NCI-H69 (cell line): ENCODE measurements around the gene ACVR1.

Experiments
- DNase-seq: peaks from one replicate; lab custom pipeline; 2025; lab: John Stamatoyannopoulos, UW

ACVR1 gene

DNA sequence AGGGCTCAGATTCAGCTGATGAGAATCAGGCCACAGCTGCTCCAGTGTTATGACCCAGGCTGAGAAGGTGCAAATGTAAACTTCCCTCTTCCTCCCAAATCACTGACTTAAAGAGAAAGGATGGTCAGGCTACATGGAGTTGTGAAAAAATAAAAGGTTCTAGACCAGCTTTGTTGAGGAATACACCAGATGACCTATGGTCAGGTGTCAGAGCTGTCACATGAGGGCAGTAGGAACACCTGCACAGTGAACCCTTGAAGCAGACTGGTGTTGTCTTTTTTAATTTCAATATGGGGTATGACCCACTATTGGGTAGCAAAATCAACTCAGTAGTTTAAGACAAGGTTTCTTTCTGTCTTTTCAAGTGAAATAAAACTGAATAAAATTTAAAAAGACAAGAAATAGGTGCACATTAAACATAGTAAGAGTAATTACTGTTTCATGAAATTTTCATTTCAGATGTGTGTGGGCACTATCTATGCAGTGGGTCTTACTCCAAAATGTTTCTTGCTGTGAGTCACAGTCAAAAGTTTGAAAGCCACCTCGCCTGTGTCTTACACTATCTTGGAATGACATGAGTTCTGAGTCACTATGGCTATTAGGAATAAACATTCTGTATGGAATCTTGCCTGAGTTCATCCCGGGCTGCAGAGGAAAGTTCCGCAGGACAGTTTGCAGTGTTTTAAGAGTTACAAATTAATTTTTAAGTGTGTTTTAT, 83.6 kb downstream of the ACVR1 start:
- DNase-seq = no peak

DNA sequence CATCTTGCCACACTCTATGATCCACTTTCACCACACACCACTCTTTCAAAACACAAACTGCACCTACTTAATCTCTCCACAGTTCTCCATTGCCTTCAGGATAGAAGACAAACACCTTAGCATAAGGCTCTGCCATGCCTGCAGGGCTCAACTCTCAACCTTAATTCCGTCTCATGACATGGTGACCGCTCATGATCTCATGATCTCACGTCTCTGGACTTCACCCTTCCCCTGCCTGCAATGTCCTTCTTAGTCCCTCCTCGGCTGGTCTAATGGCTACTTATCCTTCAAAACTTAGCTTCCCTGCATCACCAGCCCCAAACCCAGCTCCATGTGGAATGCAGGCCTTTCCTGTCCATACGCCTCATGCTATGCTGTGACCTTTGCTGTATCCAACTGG, 85.3 kb downstream of the ACVR1 start:
- DNase-seq = no peak

DNA sequence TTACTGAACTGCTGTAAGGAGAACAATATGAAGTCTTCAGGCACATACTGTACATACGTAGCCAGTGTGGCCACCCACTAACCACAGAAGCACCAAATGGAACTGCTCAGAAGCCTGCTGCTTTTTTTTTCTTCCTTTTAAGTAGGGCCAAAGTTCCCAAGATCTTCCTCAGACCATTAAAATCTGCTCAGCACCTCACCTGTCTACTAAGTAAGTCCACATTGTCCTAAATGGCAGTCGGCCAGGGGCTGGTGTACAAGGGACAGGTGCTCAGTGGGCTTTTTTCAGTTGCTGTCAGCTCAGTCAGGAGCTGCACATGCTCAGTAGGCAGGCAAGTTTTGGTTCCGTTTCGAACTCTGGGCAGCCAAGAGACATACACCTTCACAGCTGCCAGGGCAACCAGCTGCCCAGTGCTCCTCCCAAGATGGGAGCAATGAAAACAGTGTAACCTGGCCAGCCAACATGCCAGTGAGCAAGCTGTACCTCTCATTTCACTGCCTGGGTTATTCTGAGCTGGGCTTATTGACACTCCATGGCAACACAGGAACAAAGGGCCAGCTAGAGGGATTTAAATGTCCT, 86.1 kb downstream of the ACVR1 start:
- peak; percentile 26 for DNase-seq

DNA sequence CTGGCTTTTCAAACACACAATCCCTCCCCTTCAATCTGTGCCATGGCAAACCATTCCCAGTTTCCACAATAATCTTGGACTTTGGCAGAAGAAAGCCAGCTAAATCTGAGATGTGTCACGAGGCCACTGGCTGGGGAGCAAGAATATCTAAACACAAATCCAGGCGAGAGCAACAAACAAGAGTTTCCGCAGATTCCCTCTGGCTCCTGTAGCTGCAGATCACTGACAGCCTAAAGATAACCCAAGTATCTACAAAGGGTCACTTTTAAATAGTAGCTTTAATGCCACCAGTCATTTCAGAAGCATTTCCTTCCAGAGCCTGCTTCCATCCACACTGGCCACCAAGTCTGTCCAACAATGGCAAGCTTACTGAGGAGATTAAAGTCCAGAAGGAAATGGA, 86.9 kb downstream of the ACVR1 start:
- peak; percentile 39 for DNase-seq

DNA sequence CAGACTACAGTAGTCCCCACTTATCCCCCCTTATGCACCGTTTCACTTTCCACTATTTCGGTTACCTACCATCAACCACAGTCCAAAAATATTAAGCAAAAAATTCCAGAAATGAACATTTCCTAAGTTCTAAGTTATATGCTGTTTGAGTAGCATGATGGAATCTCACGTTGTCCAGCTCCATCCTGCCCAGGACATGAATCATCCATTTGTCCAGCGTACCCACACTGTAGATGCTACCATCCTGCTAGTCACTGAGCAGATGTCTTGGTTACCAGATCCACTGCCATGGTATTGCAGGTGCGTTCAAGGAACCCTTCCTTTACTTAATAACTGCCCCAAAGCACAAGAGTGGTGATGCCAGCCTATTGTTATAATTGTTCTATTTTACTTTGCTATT, 87.9 kb downstream of the ACVR1 start:
- DNase-seq = no peak

DNA sequence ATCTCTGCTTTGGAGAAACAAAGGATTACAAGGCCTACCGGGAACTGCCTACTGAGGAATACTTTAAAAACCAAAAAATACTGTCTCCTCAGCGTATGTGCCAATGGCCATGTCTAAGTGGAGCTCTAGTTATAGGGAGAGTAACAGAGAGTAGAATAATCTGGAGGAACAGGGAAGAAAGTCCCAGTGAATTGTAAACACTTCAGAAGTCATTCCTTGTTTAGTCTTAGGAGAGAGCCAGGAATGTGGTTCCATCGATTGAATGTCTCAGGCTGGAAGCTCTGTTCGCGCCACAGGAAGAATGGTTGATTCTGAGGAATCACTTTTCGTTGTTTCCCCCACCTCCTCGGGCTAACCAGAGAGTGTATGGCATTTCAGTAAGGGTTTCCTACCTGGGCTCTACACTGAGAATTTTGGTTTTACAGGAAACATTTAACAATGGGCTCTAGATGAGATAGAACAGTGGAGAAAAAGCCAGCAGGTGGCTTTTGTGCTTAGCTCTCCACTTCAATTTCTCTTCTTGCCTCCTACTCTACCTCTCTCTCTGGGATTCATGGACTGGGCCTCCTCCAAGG, 88.7 kb downstream of the ACVR1 start:
- DNase-seq = no peak

DNA sequence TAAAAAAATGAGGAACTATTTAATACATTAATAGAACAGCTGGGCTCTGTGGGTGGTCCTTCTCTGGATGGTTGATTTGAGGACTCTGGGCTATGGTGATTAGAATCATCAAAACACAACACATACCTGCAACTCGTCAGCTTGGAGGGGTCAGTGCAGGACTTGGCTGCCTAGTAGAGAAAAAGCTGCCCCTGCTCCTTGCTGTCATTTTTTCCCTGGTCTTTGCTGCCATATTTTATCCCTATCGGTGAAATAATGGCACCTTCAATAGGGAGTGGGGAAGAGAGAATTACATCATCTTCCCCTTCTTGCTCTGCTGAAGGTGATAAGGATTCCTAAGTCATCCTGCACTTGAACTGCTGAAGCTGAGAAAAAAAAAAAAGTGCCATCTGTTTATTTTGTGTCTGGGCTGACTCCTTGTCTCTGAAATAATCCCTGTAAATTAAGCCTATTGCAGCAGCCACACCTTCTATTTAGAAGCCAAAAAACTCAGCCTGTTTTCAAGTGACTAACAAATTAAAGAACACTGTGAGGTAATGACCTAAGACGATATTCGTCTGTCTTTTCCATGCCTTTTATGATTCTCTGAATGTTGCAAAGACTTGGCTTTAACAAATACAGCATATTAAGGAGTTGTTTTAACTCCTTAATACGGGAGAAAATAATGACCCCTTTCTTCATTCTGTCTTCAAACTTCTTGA, 89.3 kb downstream of the ACVR1 start:
- DNase-seq = peak; percentile 31

DNA sequence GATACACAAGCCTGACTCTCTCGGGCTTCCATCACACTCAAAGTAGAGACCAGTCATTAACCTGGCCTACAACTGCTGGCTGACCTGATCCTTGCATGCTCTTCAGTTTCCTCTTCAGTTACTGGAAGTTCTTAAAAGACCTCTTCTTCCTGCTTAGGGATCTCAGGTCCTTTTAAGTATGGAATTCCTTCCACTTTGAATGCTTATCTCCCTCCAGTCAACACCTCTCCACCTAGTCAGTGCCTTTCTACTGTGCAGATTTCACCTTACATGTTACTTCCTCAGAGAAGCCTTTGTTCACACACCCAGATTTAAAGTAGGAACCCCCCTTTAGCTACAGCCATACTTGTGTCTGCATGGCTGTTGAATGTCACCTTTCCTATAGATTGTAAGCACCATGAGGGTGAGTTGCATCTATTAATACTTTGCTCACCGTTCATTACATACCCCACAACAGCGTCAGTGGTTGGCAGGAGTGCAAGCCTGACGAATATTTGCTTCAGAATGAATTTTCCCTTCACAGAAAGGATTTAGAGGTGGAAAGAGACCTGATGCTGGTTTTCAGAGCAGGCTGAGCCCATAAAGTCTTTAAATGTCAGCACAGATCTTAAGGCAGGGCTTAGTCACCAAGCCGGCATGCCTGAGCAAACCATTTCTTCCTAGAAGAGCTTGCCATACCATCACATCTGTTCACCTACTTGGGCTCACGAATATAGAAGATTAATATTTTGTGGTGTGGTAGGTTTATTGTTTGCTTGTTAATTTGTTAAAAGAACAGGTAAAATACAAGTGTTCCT, 90.1 kb downstream of the ACVR1 start:
- peak; percentile 4 for DNase-seq

DNA sequence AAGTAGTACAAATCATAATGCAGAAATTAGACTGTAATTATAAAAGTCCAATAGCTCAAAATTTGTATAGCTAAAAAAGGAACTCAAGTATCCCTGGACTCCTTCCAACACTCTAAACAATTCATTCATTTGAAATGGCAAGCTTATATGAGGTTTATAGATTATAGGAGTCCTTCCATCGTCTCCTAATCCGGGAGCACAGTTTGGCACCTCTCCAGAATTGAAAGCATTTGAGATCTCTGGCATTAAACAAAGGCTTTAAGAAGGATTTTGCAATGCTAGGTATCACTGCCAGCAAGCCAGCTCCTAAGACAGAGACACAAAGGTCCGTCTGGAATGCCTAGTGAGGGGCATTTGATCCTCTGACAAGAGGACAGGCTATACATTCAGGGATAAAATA, 90.9 kb downstream of the ACVR1 start:
- peak; percentile 79 for DNase-seq

DNA sequence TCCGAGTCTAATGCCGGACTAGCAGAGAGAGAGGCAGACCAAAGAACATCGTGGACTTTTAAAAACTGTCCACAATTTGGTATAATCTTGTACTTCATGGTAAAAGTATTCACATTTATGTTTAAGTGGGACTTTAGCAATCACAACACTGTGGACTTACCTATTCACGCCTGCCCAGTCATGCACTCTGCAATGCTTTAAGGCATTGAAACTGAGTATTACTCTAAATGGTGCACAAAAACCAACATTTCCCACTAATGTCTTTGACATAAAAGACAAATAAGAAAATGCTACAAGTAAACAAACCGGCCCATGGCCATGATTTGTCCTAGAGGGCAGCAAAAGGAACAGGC, 91.3 kb downstream of the ACVR1 start:
- DNase-seq = peak; percentile 49

DNA sequence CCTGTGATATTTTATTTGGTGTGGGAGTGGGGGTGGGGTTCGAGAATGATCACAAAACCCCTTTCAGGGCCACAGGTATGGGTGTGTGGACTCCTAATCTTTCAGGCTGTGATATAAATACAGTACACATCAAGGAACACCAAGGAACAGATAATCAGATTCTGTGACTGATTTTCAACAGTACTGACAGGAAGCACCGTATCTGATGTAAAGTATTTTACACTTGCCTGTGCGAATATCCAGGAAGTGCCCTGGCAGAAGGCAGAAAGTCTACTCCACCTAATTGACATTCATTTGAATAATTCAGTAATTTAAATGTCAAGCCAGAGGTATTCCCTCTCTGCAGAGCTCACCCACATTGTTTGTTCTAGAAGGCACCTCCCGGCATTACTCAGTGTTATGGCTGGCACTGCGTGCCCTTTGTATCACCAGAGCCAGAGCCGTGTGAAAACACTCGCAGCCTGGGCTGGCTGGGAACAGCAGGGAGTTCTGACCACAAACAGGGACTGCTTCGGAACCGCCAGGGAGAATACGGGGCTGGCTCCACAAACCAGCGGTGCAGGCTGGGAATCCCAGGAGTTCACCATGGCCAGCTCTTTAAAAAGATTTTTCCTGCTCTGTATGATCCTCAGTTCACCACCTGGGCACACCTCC, 91.8 kb downstream of the ACVR1 start:
- DNase-seq = peak; percentile 88

DNA sequence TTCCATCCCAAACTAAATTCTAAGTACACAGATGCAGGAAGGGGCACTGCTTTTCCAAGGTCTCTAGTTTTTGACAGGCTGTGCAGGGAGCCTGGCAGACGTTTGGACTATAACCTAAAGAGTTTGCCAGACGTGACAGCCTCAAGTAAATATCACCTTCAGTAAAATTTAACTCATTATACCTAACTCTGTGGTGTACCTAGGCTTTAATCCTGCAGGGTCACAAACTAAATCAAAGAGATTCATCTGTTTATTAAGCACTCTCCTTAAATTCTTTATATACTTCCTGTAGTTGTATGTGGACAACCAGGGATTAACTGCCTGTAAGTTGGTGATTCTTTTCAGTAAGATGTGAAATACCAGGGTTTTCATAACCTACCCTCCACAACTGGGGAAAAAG, 92.9 kb downstream of the ACVR1 start:
- no peak for DNase-seq

DNA sequence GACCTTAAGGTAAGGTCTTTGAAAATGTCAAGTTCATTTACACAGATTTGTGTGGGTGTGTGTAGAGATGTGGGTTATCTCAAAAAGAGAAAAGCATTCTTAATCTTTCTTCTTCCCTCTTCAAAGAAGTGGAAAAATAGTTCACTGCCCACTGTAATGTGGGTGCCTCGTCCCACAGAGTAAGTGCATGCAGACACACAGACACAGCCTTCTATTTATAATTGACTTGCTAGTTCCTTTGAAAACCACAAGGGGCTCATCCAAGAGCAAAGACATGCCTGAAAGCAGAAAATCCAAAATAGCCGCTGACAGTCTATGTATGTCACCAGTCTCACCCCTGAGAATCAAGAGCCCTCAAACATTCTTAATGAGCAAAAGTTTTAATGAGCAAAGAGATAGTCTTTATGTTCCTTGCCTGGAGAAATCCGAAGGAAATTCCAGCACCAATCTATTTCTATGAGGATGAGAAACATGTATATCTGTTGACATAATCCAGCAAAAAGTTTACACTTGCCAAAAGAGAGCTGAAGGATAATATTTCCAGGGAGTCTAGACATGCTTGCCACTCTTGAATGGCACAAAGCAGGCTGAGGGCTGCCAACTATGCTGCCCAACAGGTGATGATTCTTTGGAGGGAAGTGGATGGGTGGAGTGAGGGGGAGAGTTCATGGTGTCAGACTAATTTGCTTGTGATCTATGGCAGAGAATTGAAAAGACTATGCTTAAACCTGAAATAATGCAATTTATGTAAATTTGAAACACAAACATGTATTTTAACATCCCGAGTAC, 93.9 kb downstream of the ACVR1 start:
- peak; percentile 2 for DNase-seq

DNA sequence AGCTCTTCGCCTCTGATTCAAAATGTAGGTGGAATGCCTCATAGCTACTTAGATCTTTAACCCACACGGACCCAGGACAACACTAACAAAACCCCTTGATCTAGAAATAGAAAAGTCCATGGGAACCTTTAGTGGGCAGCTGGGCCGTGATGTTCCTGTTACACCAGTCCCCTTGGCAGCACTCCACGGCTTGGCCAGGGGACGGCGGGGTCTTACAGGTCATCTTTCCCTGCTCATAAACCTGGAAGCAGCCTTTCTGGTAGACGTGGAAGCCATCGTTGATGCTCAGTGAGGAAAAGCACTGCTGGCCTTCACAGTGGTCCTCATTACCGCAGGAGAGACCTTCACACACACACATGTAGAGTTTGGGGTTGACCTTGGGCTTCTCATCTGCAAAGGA, 95.9 kb downstream of the ACVR1 start:
- no peak for DNase-seq

DNA sequence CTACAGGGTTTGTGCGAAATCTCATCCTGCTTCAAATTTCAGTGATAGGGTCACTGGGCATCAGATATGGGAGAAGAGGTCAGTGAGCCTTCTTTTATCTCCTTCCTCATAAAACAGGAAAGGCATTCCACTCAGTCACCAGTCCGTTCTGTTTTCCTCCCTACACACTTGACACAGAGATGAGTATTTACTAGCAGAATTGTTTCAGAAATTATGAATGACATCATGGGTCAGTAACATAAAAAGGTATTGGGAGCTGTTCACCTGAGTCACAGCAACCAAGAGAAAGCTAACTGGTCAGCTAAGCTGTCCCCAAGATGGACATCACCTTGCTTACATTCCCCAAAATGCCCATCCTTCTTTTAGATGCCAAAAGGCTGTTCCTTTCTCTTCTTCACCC, 96.3 kb downstream of the ACVR1 start:
- no peak for DNase-seq

DNA sequence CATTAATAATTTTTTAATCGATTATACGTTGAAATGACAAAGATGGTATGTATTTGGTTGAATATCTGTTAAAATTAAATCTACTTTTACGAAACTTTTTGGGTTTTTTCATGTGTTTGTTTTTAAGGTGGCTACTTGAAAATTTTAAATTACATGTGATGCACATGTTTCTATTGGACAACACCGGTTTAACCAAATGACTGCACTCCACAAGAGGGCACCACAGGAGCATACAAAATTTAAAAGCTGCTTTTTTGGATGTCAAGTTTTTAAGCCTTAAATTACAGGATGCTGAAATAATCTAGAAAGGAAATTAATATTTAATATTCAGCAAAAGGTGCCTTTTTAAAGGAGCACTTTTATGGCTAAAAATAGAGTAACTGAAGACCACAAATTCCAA, 98.7 kb downstream of the ACVR1 start:
- DNase-seq = peak; percentile 42

DNA sequence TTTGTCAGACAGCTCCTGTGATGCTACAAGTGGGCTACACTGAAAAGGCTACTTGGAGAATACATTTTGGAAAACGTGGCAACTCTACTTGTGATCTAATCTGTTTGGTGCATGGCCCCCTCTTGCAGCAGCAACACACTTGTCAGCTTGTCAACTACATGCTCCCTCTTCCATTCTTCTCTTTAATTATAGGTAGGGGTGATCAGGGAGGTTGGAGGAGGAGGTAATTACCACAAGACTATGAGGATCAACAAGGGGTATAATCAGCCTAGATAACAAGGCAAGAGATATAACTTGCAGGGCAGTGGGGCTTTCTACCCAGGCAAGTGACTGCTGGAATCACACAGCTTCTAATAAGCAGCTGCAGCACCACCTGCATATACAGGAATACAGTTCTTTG, 104.9 kb downstream of the ACVR1 start:
- peak; percentile 72 for DNase-seq

DNA sequence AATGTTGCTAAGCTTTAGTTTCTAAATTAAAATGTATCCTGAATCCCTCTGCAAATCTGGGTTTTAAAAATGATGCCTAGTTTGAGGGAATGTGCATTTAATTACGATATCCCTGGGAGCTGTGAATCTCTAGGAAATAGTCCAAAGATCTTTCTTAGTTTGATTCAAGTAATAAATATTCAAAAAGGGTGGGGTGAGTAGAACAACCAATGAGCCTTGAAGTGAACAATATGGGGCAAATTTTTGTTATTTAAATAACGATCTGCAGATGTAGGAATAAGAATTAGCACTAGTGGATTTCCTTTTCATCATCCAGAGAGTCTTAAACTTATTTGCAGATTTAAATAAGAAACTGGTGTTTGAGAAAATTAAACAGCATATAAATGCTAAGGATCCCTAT, 106.3 kb downstream of the ACVR1 start:
- DNase-seq = no peak

DNA sequence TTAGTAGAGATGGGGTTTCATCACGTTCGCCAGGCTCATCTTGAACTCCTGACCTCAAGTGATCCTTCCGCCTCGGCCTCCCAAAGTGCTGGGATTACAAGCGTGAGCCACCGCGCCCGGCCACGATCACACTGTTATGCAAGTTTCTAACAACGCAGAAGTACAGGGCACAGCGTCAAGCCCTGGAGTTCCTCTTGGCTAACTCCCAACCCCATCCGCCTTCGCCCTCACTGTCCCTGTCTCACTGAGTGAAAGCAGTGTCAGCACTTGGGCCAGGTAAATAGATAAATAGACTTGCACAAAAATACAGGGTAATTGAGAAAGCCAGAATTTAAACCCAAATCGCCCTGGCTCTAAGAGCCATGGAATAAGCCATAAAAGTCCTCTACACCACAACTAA, 111.7 kb downstream of the ACVR1 start:
- DNase-seq = no peak

DNA sequence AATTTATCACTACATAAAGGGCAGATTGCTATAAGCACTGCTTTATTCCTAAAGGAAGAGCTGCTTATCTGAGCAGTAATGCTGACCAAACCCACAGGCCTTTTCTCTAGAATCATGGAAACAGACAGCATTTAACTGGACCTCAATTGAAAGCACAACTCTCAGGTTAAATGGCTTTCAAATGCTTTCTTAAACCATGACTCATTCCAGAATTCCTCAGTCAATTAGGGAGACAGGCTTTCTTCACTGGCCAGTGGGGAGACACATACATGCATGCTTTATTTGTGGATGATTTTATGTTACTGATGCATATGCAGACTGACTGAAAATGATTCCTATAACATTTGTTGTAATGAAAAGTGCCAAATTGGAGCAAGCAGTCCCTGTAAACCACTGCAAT, 114.6 kb downstream of the ACVR1 start:
- DNase-seq = no peak

DNA sequence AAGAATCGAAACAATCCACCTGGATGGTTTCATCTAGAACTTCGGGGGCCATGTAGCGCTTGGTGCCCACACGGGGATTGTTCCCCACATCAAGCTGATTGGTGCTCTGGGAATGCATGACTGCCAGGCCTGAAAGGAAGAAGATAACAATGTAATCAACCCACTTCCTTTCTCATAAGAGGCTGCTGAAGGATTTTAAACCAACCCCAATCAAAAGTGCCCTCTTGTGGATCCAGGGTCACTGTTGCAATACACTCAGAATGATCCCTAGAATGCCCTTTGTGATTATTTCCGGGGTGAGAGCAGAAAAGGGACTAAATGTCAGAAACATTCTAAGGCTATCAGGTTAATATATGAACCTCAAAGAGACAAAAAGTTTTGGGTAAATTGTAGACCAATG, 115.2 kb downstream of the ACVR1 start:
- peak; percentile 2 for DNase-seq
